GM23338 (cell line): ENCODE data around the gene SLCO3A1. TPM values are rescaled to one million over a fixed set of nuclear protein-coding genes. Genes with fewer than 3 reads are reported as not detected.
A peak's percentile ranks its signal among the peaks of the same experiment; 100 is the strongest.

ENCODE experiments used
- ATAC-seq: fragments of 200-7000 bp; cut with Tn5 transposase; 3 replicates; pipeline ENCODE4 v1.9.1; 2020
- DNase-seq: peaks from one replicate; pipeline ENCODE4 v3.0.0-alpha.2; 2015; ENCODE audit warnings: low spot score
- H2AFZ ChIP-seq: fragments of 200-600 bp; sonication (generic); 2 replicates; pipeline ENCODE4 v1.8.0; 2016; ENCODE audit warnings: antibody characterized with exemption, mild to moderate bottlenecking, moderate library complexity
- H3F3A ChIP-seq: fragments of 200-600 bp; sonication (generic); replicated peaks from 2 replicates; pipeline ENCODE4 v1.8.0; 2017; ENCODE audit warnings: antibody characterized with exemption, mixed run types, low read depth
- H3K27ac ChIP-seq: fragments of 200-600 bp; sonication (generic); 2 replicates; pipeline ENCODE4 v1.6.1; 2016; ENCODE audit warnings: low read depth
- H3K27me3 ChIP-seq: fragments of 200-600 bp; sonication (generic); 2 replicates; pipeline ENCODE4 v1.8.0; 2016; ENCODE audit warnings: mild to moderate bottlenecking, mixed run types, moderate library complexity; ENCODE audit not compliant: insufficient read depth
- H3K36me3 ChIP-seq: fragments of 200-600 bp; sonication (generic); 2 replicates; pipeline ENCODE4 v1.8.0; 2016; ENCODE audit warnings: mild to moderate bottlenecking; ENCODE audit not compliant: insufficient read depth
- H3K4me1 ChIP-seq: fragments of 200-600 bp; sonication (generic); 2 replicates; pipeline ENCODE4 v1.8.0; 2016; ENCODE audit warnings: mild to moderate bottlenecking, moderate library complexity; ENCODE audit not compliant: insufficient read depth
- H3K4me2 ChIP-seq: fragments of 200-600 bp; sonication (generic); 2 replicates; pipeline ENCODE4 v1.7.1; 2017; ENCODE audit warnings: mixed run types
- H3K4me3 ChIP-seq: fragments of 200-600 bp; sonication (generic); 2 replicates; pipeline ENCODE4 v1.6.1; 2016; ENCODE audit warnings: mixed run types
- H3K79me2 ChIP-seq: fragments of 200-600 bp; sonication (generic); replicated peaks from 2 replicates; pipeline ENCODE4 v1.8.0; 2017; ENCODE audit warnings: mild to moderate bottlenecking; ENCODE audit not compliant: insufficient read depth
- H3K9me2 ChIP-seq: fragments of 200-600 bp; sonication (generic); 2 replicates; pipeline ENCODE4 v1.8.0; 2017; ENCODE audit not compliant: insufficient read depth
- H4K20me1 ChIP-seq: fragments of 200-600 bp; sonication (generic); replicated peaks from 2 replicates; pipeline ENCODE4 v1.8.0; 2017; ENCODE audit warnings: mild to moderate bottlenecking; ENCODE audit not compliant: insufficient read depth
- H3K27ac Mint-ChIP-seq: 2 replicates; pipeline ENCODE4 v1.8.0; 2020; ENCODE audit warnings: inconsistent platforms, mild to moderate bottlenecking, moderate library complexity, mixed read lengths
- H3K27me3 Mint-ChIP-seq: 3 replicates; pipeline ENCODE4 v1.8.0; 2022; ENCODE audit warnings: low read depth, mild to moderate bottlenecking, moderate library complexity, mixed read lengths, inconsistent platforms; ENCODE audit not compliant: insufficient read depth, poor library complexity
- H3K36me3 Mint-ChIP-seq: 3 replicates; pipeline ENCODE4 v1.8.0; 2021; ENCODE audit warnings: low read depth, mild to moderate bottlenecking, inconsistent platforms, moderate library complexity, mixed read lengths
- H3K4me1 Mint-ChIP-seq: 3 replicates; pipeline ENCODE4 v1.8.0; 2020; ENCODE audit warnings: mild to moderate bottlenecking, inconsistent platforms, mixed read lengths
- H3K4me3 Mint-ChIP-seq: 3 replicates; pipeline ENCODE4 v1.8.0; 2021; ENCODE audit warnings: moderate library complexity, mild to moderate bottlenecking, inconsistent platforms, mixed read lengths
- H3K9me3 Mint-ChIP-seq: 3 replicates; pipeline ENCODE4 v1.8.0; 2020; ENCODE audit warnings: moderate library complexity, mild to moderate bottlenecking, inconsistent platforms, mixed read lengths
- CREB1 ChIP-seq: fragments of 250-450 bp; sonication (Bioruptor Pico); IDR thresholded peaks from 2 replicates; pipeline ENCODE4 v1.5.0; 2020; ENCODE audit warnings: low read depth, mild to moderate bottlenecking, moderate library complexity
- EZH2 ChIP-seq: fragments of 200-600 bp; sonication (generic); IDR thresholded peaks from one replicate; pipeline ENCODE4 v1.8.0; 2017; ENCODE audit warnings: antibody characterized with exemption, mild to moderate bottlenecking, low read depth; ENCODE audit not compliant: unreplicated experiment
- EZH2phosphoT487 ChIP-seq: fragments of 200-600 bp; sonication (generic); IDR thresholded peaks from one replicate; pipeline ENCODE4 v1.8.1; 2018; ENCODE audit warnings: antibody characterized with exemption; ENCODE audit not compliant: unreplicated experiment
- JUNB ChIP-seq: IDR thresholded peaks from one replicate; pipeline ENCODE4 v1.6.1; 2016; ENCODE audit warnings: antibody characterized with exemption; ENCODE audit not compliant: unreplicated experiment
- NANOG ChIP-seq: IDR thresholded peaks from 2 replicates; pipeline ENCODE4 v1.6.1; 2016; ENCODE audit warnings: antibody characterized with exemption, borderline replicate concordance
- POLR2AphosphoS5 ChIP-seq: IDR thresholded peaks from 2 replicates; pipeline ENCODE4 v1.6.1; 2016; ENCODE audit warnings: antibody characterized with exemption, low read depth
- STAT1 ChIP-seq: IDR thresholded peaks from one replicate; pipeline ENCODE4 v1.6.1; 2016; ENCODE audit warnings: antibody characterized with exemption; ENCODE audit not compliant: unreplicated experiment
- ZNF114 ChIP-seq: fragments of 250-450 bp; sonication (Bioruptor Pico); IDR thresholded peaks from 2 replicates; pipeline ENCODE4 v1.5.0; 2020; ENCODE audit warnings: mild to moderate bottlenecking, moderate library complexity
- ZNF331 ChIP-seq: fragments of 250-450 bp; sonication (Bioruptor Pico); IDR thresholded peaks from 2 replicates; pipeline ENCODE4 v1.5.0; 2020; ENCODE audit warnings: low read depth, mild to moderate bottlenecking, moderate library complexity
- polyA plus RNA-seq: library from polyadenylated mRNA; unstranded; fragments of >200 nt; fragmentation: Nextera tagmentation; extraction: Ambion mirVana; gene quantifications from 2 replicates; pipeline ENCODE4 v1.2.1, GENCODE V29; 2016
- total RNA-seq: library from RNA; depleted of rRNA; stranded (reverse); fragments of >200 nt; shearing (Covaris generic); gene quantifications from 2 replicates; pipeline ENCODE4 v1.2.3, GENCODE V29; 2014
- TF ChIP-seq, protein P1 (sequence below): fragments of 250-450 bp; sonication (Bioruptor Pico); IDR thresholded peaks from 2 replicates; pipeline ENCODE4 v1.5.0; 2020; ENCODE audit warnings: mild to moderate bottlenecking, moderate library complexity
- TF ChIP-seq, protein P2 (sequence below): IDR thresholded peaks from one replicate; pipeline ENCODE4 v1.6.1; 2018; ENCODE audit warnings: antibody characterized with exemption; ENCODE audit not compliant: unreplicated experiment
- TF ChIP-seq, protein P3 (sequence below): IDR thresholded peaks from 2 replicates; pipeline ENCODE4 v1.6.1; 2016; ENCODE audit warnings: antibody characterized with exemption
- TF ChIP-seq, protein P4 (sequence below), 2 experiments: fragments of 200-600 bp in 1 of 2; sonication (generic) in 1 of 2; conservative IDR thresholded peaks; 2 replicates each; pipeline versions ENCODE4 v1.5.1 to v1.6.1; 2016 to 2017; ENCODE audit warnings: antibody characterized with exemption in 2 of 2, low read depth in 2 of 2, mild to moderate bottlenecking in 2 of 2, moderate library complexity in 1 of 2

Gene SLCO3A1
- total and polyA plus RNA-seq, 2 experiments from 2014 or later: 7.3 to 9.4 TPM

DNA sequence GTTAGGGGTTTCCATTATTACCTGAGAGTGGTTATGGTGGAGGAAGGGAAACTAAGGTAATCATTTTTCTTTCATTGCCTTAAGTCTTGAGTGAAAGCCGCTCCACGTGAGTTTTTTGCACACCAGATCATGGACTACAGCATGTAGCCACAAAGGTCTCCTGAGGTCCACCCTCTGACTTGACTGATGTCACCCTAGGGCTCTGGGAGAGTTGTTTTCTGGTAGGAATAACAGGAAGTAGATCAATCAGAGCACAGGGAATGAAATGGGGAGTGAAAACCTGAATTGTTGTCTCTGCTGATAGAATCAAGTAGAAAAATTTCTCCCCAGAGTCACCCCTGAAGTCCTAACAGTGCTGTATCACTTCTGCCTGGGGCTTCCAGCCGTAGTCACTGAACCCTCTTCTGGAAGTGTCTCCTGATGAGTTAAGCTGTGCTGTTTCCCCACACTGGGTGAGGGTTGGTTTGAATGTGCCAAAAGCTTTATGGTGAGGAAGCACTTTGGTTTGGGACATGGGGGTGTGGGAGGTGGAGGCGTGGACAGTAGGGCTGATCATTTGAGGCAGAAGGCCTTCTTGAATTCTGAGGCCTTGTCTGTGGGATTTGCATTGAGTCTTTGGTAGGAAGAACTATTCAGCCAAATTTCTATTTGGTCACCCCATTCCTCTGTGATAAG is 64.3 kb downstream of the SLCO3A1 start:
- Histone ChIP-seq H3K27me3 (no peaks in the 10 kb centered on the region), H3F3A (no peaks in the 10 kb centered on the region), H3K4me3 (no peak overlapping the region), H3K4me2 (no peak overlapping the region), H3K79me2 (peaks cover 11% of the 10 kb centered on the region; the same call in 1 of the 2 replicates), H3K27ac (no peak overlapping the region), H3K36me3 (no peaks in the 10 kb centered on the region), H3K4me1 (peaks cover 8% of the 10 kb centered on the region; the same call in 1 of the 2 replicates), H3K9me2 (no peaks in the 10 kb centered on the region), H4K20me1 (no peaks in the 10 kb centered on the region; the same call in none of the 2 replicates), H2AFZ (no peak overlapping the region)
- Mint-ChIP-seq H3K9me3 (no peaks in the 10 kb centered on the region), H3K4me3 (no peak overlapping the region), H3K4me1 (peaks cover 16% of the 10 kb centered on the region), H3K27ac (peak overlapping the region; percentile 45; the same call in 1 of the 2 replicates), H3K27me3 (peaks cover 3% of the 10 kb centered on the region), H3K36me3 (peaks cover 6% of the 10 kb centered on the region; the same call in 2 of the 3 replicates)
- no peak for DNase-seq
- TF ChIP-seq, protein P1, sequence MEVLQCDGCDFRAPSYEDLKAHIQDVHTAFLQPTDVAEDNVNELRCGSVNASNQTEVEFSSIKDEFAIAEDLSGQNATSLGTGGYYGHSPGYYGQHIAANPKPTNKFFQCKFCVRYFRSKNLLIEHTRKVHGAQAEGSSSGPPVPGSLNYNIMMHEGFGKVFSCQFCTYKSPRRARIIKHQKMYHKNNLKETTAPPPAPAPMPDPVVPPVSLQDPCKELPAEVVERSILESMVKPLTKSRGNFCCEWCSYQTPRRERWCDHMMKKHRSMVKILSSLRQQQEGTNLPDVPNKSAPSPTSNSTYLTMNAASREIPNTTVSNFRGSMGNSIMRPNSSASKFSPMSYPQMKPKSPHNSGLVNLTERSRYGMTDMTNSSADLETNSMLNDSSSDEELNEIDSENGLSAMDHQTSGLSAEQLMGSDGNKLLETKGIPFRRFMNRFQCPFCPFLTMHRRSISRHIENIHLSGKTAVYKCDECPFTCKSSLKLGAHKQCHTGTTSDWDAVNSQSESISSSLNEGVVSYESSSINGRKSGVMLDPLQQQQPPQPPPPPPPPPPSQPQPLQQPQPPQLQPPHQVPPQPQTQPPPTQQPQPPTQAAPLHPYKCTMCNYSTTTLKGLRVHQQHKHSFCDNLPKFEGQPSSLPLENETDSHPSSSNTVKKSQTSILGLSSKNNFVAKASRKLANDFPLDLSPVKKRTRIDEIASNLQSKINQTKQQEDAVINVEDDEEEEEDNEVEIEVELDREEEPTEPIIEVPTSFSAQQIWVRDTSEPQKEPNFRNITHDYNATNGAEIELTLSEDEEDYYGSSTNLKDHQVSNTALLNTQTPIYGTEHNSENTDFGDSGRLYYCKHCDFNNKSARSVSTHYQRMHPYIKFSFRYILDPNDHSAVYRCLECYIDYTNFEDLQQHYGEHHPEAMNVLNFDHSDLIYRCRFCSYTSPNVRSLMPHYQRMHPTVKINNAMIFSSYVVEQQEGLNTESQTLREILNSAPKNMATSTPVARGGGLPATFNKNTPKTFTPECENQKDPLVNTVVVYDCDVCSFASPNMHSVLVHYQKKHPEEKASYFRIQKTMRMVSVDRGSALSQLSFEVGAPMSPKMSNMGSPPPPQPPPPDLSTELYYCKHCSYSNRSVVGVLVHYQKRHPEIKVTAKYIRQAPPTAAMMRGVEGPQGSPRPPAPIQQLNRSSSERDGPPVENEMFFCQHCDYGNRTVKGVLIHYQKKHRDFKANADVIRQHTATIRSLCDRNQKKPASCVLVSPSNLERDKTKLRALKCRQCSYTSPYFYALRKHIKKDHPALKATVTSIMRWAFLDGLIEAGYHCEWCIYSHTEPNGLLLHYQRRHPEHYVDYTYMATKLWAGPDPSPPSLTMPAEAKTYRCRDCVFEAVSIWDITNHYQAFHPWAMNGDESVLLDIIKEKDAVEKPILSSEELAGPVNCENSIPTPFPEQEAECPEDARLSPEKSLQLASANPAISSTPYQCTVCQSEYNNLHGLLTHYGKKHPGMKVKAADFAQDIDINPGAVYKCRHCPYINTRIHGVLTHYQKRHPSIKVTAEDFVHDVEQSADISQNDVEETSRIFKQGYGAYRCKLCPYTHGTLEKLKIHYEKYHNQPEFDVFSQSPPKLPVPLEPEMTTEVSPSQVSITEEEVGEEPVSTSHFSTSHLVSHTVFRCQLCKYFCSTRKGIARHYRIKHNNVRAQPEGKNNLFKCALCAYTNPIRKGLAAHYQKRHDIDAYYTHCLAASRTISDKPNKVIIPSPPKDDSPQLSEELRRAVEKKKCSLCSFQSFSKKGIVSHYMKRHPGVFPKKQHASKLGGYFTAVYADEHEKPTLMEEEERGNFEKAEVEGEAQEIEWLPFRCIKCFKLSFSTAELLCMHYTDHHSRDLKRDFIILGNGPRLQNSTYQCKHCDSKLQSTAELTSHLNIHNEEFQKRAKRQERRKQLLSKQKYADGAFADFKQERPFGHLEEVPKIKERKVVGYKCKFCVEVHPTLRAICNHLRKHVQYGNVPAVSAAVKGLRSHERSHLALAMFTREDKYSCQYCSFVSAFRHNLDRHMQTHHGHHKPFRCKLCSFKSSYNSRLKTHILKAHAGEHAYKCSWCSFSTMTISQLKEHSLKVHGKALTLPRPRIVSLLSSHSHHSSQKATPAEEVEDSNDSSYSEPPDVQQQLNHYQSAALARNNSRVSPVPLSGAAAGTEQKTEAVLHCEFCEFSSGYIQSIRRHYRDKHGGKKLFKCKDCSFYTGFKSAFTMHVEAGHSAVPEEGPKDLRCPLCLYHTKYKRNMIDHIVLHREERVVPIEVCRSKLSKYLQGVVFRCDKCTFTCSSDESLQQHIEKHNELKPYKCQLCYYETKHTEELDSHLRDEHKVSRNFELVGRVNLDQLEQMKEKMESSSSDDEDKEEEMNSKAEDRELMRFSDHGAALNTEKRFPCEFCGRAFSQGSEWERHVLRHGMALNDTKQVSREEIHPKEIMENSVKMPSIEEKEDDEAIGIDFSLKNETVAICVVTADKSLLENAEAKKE (CRISPR knock-in tag): no peak
- TF ChIP-seq STAT1: no peak
- TF ChIP-seq POLR2AphosphoS5: no peak
- TF ChIP-seq ZNF331: no peak
- no peak for TF ChIP-seq CREB1 (CRISPR knock-in tag)
- no peak for TF ChIP-seq EZH2
- TF ChIP-seq, protein P2, sequence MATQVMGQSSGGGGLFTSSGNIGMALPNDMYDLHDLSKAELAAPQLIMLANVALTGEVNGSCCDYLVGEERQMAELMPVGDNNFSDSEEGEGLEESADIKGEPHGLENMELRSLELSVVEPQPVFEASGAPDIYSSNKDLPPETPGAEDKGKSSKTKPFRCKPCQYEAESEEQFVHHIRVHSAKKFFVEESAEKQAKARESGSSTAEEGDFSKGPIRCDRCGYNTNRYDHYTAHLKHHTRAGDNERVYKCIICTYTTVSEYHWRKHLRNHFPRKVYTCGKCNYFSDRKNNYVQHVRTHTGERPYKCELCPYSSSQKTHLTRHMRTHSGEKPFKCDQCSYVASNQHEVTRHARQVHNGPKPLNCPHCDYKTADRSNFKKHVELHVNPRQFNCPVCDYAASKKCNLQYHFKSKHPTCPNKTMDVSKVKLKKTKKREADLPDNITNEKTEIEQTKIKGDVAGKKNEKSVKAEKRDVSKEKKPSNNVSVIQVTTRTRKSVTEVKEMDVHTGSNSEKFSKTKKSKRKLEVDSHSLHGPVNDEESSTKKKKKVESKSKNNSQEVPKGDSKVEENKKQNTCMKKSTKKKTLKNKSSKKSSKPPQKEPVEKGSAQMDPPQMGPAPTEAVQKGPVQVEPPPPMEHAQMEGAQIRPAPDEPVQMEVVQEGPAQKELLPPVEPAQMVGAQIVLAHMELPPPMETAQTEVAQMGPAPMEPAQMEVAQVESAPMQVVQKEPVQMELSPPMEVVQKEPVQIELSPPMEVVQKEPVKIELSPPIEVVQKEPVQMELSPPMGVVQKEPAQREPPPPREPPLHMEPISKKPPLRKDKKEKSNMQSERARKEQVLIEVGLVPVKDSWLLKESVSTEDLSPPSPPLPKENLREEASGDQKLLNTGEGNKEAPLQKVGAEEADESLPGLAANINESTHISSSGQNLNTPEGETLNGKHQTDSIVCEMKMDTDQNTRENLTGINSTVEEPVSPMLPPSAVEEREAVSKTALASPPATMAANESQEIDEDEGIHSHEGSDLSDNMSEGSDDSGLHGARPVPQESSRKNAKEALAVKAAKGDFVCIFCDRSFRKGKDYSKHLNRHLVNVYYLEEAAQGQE: no peak
- TF ChIP-seq JUNB: no peak
- TF ChIP-seq EZH2phosphoT487: no peak
- TF ChIP-seq ZNF114 (CRISPR knock-in tag): no peak
- TF ChIP-seq, protein P3, sequence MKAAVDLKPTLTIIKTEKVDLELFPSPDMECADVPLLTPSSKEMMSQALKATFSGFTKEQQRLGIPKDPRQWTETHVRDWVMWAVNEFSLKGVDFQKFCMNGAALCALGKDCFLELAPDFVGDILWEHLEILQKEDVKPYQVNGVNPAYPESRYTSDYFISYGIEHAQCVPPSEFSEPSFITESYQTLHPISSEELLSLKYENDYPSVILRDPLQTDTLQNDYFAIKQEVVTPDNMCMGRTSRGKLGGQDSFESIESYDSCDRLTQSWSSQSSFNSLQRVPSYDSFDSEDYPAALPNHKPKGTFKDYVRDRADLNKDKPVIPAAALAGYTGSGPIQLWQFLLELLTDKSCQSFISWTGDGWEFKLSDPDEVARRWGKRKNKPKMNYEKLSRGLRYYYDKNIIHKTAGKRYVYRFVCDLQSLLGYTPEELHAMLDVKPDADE: no peak
- TF ChIP-seq, protein P4, sequence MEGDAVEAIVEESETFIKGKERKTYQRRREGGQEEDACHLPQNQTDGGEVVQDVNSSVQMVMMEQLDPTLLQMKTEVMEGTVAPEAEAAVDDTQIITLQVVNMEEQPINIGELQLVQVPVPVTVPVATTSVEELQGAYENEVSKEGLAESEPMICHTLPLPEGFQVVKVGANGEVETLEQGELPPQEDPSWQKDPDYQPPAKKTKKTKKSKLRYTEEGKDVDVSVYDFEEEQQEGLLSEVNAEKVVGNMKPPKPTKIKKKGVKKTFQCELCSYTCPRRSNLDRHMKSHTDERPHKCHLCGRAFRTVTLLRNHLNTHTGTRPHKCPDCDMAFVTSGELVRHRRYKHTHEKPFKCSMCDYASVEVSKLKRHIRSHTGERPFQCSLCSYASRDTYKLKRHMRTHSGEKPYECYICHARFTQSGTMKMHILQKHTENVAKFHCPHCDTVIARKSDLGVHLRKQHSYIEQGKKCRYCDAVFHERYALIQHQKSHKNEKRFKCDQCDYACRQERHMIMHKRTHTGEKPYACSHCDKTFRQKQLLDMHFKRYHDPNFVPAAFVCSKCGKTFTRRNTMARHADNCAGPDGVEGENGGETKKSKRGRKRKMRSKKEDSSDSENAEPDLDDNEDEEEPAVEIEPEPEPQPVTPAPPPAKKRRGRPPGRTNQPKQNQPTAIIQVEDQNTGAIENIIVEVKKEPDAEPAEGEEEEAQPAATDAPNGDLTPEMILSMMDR (conservative IDR thresholded peaks at IDR 0.05; ENCODE audit: low read depth in 2 of 2): no peak
- TF ChIP-seq NANOG: no peak
- no peak for ATAC-seq
